Neuronal stem cell (in vitro differentiated cells): ENCODE data around the gene REXO2.

Experiments
- DNase-seq: peaks from one replicate; pipeline ENCODE4 v3.0.0-alpha.2; 2013; ENCODE audit warnings: low spot score
- H2AFZ ChIP-seq: one replicate; pipeline ENCODE4 v1.6.1; 2013; ENCODE audit warnings: mild to moderate bottlenecking, low read length, inconsistent platforms
- H2AK5ac ChIP-seq: 2 replicates; pipeline ENCODE4 v1.6.1; 2013; ENCODE audit warnings: low read depth, mild to moderate bottlenecking, inconsistent platforms, low read length, moderate library complexity, mixed read lengths
- H2BK120ac ChIP-seq: 2 replicates; pipeline ENCODE4 v1.6.1; 2013; ENCODE audit warnings: low read depth, mild to moderate bottlenecking, inconsistent platforms, low read length, moderate library complexity, mixed read lengths
- H2BK12ac ChIP-seq: one replicate; pipeline ENCODE4 v1.6.1; 2013; ENCODE audit warnings: low read length, inconsistent platforms
- H2BK15ac ChIP-seq: 2 replicates; pipeline ENCODE4 v1.6.1; 2013; ENCODE audit warnings: mild to moderate bottlenecking, low read length, inconsistent platforms, mixed read lengths
- H2BK5ac ChIP-seq: one replicate; pipeline ENCODE4 v1.6.1; 2013; ENCODE audit warnings: inconsistent platforms, mild to moderate bottlenecking, low read length, moderate library complexity
- H3K14ac ChIP-seq: one replicate; pipeline ENCODE4 v1.6.1; 2013; ENCODE audit warnings: low read length, inconsistent platforms
- H3K18ac ChIP-seq: 2 replicates; pipeline ENCODE4 v1.6.1; 2013; ENCODE audit warnings: low read length, inconsistent platforms
- H3K23ac ChIP-seq: 2 replicates; pipeline ENCODE4 v1.6.1; 2013; ENCODE audit warnings: low read depth, mild to moderate bottlenecking, mixed read lengths, low read length, inconsistent platforms; ENCODE audit not compliant: poor library complexity
- H3K27ac ChIP-seq: replicated peaks from 3 replicates; pipeline ENCODE4 v1.5.1; 2013; ENCODE audit warnings: low read length, inconsistent platforms
- H3K27me3 ChIP-seq, 3 experiments: 2 replicates each; pipeline ENCODE4 v1.6.1; 2013; ENCODE audit warnings: low read length in 3 of 3, mild to moderate bottlenecking in 2 of 3, inconsistent platforms in 1 of 3, low read depth in 1 of 3, mixed read lengths in 1 of 3, moderate library complexity in 1 of 3; ENCODE audit not compliant: control insufficient read depth in 3 of 3, insufficient read depth in 3 of 3
- H3K36me3 ChIP-seq, 2 donors: replicated peaks in 1 of 2; 2 replicates each; pipeline ENCODE4 v1.6.1; 2013; ENCODE audit warnings: low read length in 2 of 2; ENCODE audit not compliant: control insufficient read depth in 2 of 2, insufficient read depth in 2 of 2
- H3K4ac ChIP-seq: 2 replicates; pipeline ENCODE4 v1.6.1; 2013; ENCODE audit warnings: inconsistent platforms, mild to moderate bottlenecking, low read length, moderate library complexity
- H3K4me1 ChIP-seq, 2 donors: 1 replicate in 1 of 2; 2 replicates in 1 of 2; pipeline ENCODE4 v1.6.1; 2013; ENCODE audit warnings: low read length in 2 of 2, low read depth in 1 of 2; ENCODE audit not compliant: control insufficient read depth in 2 of 2, insufficient read depth in 1 of 2
- H3K4me2 ChIP-seq: one replicate; pipeline ENCODE4 v1.6.1; 2013; ENCODE audit warnings: mild to moderate bottlenecking, low read length, inconsistent platforms; ENCODE audit not compliant: insufficient read depth, poor library complexity, severe bottlenecking
- H3K4me3 ChIP-seq, 2 donors: 2 replicates each; pipeline ENCODE4 v1.5.1; 2013; ENCODE audit warnings: low read length in 2 of 2, mild to moderate bottlenecking in 2 of 2, inconsistent platforms in 1 of 2, moderate library complexity in 1 of 2
- H3K79me1 ChIP-seq: one replicate; pipeline ENCODE4 v1.6.1; 2013; ENCODE audit warnings: low read depth, mild to moderate bottlenecking, inconsistent platforms, low read length, moderate library complexity
- H3K9ac ChIP-seq: one replicate; pipeline ENCODE4 v1.6.1; 2013; ENCODE audit warnings: mild to moderate bottlenecking, low read depth, low read length, inconsistent platforms; ENCODE audit not compliant: poor library complexity
- H3K9me3 ChIP-seq, 2 donors: replicated peaks in 1 of 2; 2 replicates each; pipeline versions ENCODE3 to v1.6.1; 2013; ENCODE audit warnings: low read length in 2 of 2, mild to moderate bottlenecking in 2 of 2, inconsistent platforms in 1 of 2, low read depth in 1 of 2, mixed read lengths in 1 of 2, moderate library complexity in 1 of 2; ENCODE audit not compliant: control insufficient read depth in 2 of 2, insufficient read depth in 1 of 2
- H4K8ac ChIP-seq: one replicate; pipeline ENCODE4 v1.6.1; 2013; ENCODE audit warnings: low read depth, mild to moderate bottlenecking, inconsistent platforms, low read length, moderate library complexity
- H4K91ac ChIP-seq: one replicate; pipeline ENCODE4 v1.6.1; 2013; ENCODE audit warnings: low read length, low read depth, mild to moderate bottlenecking, inconsistent platforms; ENCODE audit not compliant: poor library complexity
- WGBS, 2 donors: extraction: QIAGEN DNeasy Blood & Tissue Kit; methylation state at CpG; one replicate each; pipeline ENCODE4 v1.1.7; 2013; ENCODE audit warnings: missing lambda C conversion rate in 2 of 2, mixed read lengths in 1 of 2; ENCODE audit not compliant: insufficient read length in 2 of 2, insufficient replicate concordance in 1 of 2; ENCODE audit errors: extremely low coverage in 2 of 2; 5-methylcytosine and 5-hydroxymethylcytosine counted together

The REXO2 gene

GRCh38 chr11:114463999-114464398 is 24.7 kb downstream of the REXO2 start:
- Histone ChIP-seq H3K79me1 (no peaks in the 10 kb centered on the region), H3K4ac (no peak overlapping the region), H2BK5ac (no peak overlapping the region), H3K4me3 (no peak overlapping the region), H2AFZ (no peak overlapping the region), H2BK120ac (no peak overlapping the region), H2AK5ac (no peak overlapping the region), H3K4me1 (no peaks in the 10 kb centered on the region), H4K91ac (no peak overlapping the region), H3K36me3 (no peaks in the 10 kb centered on the region), H3K14ac (no peak overlapping the region), H2BK15ac (no peak overlapping the region), H3K9me3 (no peaks in the 10 kb centered on the region), H3K27ac (no peak overlapping the region), H3K27me3 (no peaks in the 10 kb centered on the region), H2BK12ac (no peak overlapping the region), H3K23ac (no peak overlapping the region), H3K9ac (no peak overlapping the region), H4K8ac (no peak overlapping the region), H3K18ac (no peak overlapping the region), H3K4me2 (no peak overlapping the region)
- no CpG with 5 or more reads among the region's 2 CpGs for WGBS, 2 donors
- no peak for DNase-seq

GRCh38 chr11:114466742-114467141 is 27.5 kb downstream of the REXO2 start:
- Histone ChIP-seq H3K4me3 (no peak overlapping the region), H3K36me3 (no peaks in the 10 kb centered on the region), H2BK5ac (no peak overlapping the region), H3K23ac (no peak overlapping the region), H3K14ac (no peak overlapping the region), H2BK15ac (no peak overlapping the region), H2AFZ (no peak overlapping the region), H3K9ac (no peak overlapping the region), H3K79me1 (no peaks in the 10 kb centered on the region), H3K18ac (no peak overlapping the region), H4K91ac (no peak overlapping the region), H3K4ac (no peak overlapping the region), H2AK5ac (no peak overlapping the region), H2BK12ac (no peak overlapping the region), H4K8ac (no peak overlapping the region), H3K27ac (no peak overlapping the region), H2BK120ac (no peak overlapping the region), H3K27me3 (no peaks in the 10 kb centered on the region), H3K4me2 (no peak overlapping the region), H3K9me3 (no peaks in the 10 kb centered on the region), H3K4me1 (no peaks in the 10 kb centered on the region)
- no CpG with 5 or more reads among the region's 3 CpGs for WGBS, 2 donors
- no peak for DNase-seq

DNA sequence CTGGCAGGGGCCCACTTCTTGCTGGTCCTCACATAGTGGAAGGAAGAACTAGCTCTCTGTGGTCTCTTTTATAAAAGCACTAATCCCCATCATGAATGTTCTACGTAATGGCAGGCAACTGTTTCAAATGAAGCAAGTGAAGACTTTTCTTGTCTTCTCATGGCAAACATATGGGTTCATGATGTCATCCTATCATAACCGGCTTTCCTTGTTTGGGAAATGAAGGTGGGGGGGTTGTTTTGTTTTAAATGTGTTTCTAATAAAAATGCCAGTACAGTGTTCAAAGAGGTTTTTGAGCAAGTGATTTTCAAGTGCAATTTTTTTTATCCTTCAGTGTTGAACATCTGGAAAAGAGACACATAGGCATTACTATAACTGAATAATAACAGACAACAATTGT is 33.4 kb downstream of the REXO2 start:
- no CpG with 5 or more reads among the region's 2 CpGs for WGBS, 2 donors
- H2BK15ac ChIP-seq = no peak overlapping the region
- H3K4me3 ChIP-seq = no peak overlapping the region
- H3K18ac ChIP-seq = no peak overlapping the region
- H2BK5ac ChIP-seq = no peak overlapping the region
- no peak overlapping the region for H3K9ac ChIP-seq
- no peak overlapping the region for H3K23ac ChIP-seq
- H3K36me3 ChIP-seq = no peaks in the 10 kb centered on the region
- peaks cover 0 to 2% of the 10 kb centered on the region in 2 donors for H3K9me3 ChIP-seq
- no peak for DNase-seq
- H4K8ac ChIP-seq = no peak overlapping the region
- H3K4ac ChIP-seq = no peak overlapping the region
- no peak overlapping the region for H2BK120ac ChIP-seq
- H3K14ac ChIP-seq = no peak overlapping the region
- H3K4me2 ChIP-seq = no peak overlapping the region
- no peak overlapping the region for H2AFZ ChIP-seq
- no peaks in the 10 kb centered on the region for H3K79me1 ChIP-seq
- H3K27me3 ChIP-seq = no peaks in the 10 kb centered on the region
- H3K4me1 ChIP-seq = no peaks in the 10 kb centered on the region
- no peak overlapping the region for H2AK5ac ChIP-seq
- no peak overlapping the region for H4K91ac ChIP-seq
- no peak overlapping the region for H2BK12ac ChIP-seq
- no peak overlapping the region for H3K27ac ChIP-seq

GRCh38 chr11:114478001-114478410 is 38.7 kb downstream of the REXO2 start:
- Histone ChIP-seq H3K4me3 (no peak overlapping the region), H3K36me3 (no peaks in the 10 kb centered on the region)

More at GRCh38 chr11:114478001-114478410, 38.7 kb downstream of the REXO2 start:
- H2BK5ac ChIP-seq = no peak overlapping the region
- H2AK5ac ChIP-seq = no peak overlapping the region
- no peak for DNase-seq
- no peak overlapping the region for H2AFZ ChIP-seq
- no peak overlapping the region for H3K27ac ChIP-seq
- H3K79me1 ChIP-seq = no peaks in the 10 kb centered on the region
- H3K23ac ChIP-seq = no peak overlapping the region
- H3K18ac ChIP-seq = no peak overlapping the region
- no CpG with 5 or more reads among the region's 2 CpGs for WGBS, 2 donors
- H3K4me1 ChIP-seq = peaks cover 2 to 4% of the 10 kb centered on the region in 2 donors
- no peak overlapping the region for H3K9ac ChIP-seq
- H2BK15ac ChIP-seq = no peak overlapping the region
- no peaks in the 10 kb centered on the region for H3K27me3 ChIP-seq
- H3K4me2 ChIP-seq = no peak overlapping the region
- no peak overlapping the region for H4K8ac ChIP-seq
- H2BK120ac ChIP-seq = no peak overlapping the region
- H3K9me3 ChIP-seq = no peaks in the 10 kb centered on the region
- H3K4ac ChIP-seq = no peak overlapping the region
- no peak overlapping the region for H2BK12ac ChIP-seq
- H3K14ac ChIP-seq = no peak overlapping the region
- no peak overlapping the region for H4K91ac ChIP-seq
